Measurements from ENCODE around the gene JAGN1.
"Not testable (repeated sequence)": the region's sequence is repeated elsewhere in the genome, so short reads cannot be mapped to it uniquely, and the experiment has no call there.

JAGN1 gene

GRCh38 chr3:9899289-9899791 is 8.9 kb downstream of the JAGN1 start:
- no peak for DNase-seq

- DNase-seq: not testable (repeated sequence)
Measured at GRCh38 chr3:9900965-9901415, 10.6 kb downstream of the JAGN1 start.

DNA sequence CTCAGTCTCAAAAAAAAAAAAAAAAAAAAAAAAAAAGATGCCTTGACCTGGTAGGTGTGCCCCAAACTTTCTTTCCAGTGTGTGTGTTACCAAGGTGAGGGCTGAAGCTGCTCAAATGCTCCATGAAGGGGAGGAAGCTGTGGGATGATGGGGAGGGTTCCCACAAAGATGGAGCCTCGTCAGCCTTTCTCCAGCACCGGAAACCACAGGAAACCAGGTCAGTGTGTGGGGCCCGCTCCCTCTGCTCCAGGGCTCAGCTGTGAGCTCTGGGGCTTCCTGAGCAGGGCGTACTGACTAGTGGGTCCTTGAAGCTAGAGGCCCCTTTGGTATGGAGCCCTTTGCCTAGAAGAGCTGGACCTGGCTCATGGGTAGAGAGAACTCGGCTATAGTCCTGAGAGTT is 11.6 kb downstream of the JAGN1 start:
- DNase-seq: peak; percentile 62

GRCh38 chr3:9902372-9903237 is 12.2 kb downstream of the JAGN1 start, which contains the start of gene IL17RE:
Gene IL17RE (plus strand): TSS chr3:9902848. CDS start chr3:9902933, 85 bp downstream.
- DNase-seq: no peak

DNA sequence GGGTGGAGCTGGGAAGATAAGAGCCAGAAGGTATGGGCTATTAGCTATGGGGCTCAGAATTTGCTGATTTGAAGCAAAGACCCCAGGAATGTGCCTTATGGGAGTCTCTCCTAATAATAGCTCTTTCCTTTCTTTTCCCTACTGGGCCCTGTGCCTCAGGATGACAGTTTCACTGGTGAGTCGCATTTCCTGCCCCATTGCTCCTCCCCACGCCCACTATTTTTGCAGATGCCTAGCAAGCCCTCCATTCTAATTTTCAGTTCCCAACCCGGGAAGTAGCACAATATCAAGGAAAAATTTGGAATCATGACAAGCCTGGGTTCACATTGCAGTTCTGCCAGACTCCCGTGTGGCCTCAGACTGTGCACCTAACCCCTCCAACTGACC is 12.8 kb downstream of the JAGN1 start:
- no peak for DNase-seq

- DNase-seq: no peak
Measured at GRCh38 chr3:9903904-9904303, 13.5 kb downstream of the JAGN1 start.

DNA sequence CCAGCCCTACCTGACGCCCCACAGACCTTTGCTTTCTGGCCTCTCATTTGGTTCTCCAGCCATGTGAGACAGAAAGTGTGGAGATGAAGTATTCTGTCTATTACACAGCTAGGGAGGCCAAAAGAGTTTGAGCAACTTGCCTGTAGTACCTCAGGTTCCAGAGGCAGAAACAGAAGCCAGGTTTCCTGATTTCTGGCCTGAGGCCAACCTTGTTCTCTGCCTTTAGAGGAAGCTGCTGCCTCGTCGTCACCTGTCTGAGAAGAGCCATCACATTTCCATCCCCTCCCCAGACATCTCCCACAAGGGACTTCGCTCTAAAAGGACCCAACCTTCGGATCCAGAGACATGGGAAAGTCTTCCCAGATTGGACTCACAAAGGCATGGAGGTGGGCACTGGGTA is 16.1 kb downstream of the JAGN1 start:
- no peak for DNase-seq

DNA sequence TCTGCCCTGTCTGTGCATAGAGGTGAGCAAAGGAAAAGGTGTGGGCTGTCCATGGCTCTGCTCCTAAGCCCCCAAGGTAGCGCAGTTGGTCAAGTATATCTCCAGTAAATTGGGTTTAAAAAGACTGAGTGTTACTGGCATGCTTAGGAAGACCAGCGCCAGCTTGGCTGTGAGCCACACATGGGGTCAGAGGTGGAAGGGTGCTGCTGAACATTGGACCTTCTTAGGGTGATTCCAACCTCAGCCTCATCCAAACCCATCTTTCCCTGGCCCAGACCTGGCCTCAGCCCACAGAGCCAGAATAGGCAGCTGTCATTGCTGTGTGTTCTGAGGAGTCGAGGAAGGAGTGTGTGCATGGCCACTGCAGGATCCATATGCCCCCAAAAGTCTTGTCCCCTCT is 17.9 kb downstream of the JAGN1 start:
- DNase-seq: no peak

DNA sequence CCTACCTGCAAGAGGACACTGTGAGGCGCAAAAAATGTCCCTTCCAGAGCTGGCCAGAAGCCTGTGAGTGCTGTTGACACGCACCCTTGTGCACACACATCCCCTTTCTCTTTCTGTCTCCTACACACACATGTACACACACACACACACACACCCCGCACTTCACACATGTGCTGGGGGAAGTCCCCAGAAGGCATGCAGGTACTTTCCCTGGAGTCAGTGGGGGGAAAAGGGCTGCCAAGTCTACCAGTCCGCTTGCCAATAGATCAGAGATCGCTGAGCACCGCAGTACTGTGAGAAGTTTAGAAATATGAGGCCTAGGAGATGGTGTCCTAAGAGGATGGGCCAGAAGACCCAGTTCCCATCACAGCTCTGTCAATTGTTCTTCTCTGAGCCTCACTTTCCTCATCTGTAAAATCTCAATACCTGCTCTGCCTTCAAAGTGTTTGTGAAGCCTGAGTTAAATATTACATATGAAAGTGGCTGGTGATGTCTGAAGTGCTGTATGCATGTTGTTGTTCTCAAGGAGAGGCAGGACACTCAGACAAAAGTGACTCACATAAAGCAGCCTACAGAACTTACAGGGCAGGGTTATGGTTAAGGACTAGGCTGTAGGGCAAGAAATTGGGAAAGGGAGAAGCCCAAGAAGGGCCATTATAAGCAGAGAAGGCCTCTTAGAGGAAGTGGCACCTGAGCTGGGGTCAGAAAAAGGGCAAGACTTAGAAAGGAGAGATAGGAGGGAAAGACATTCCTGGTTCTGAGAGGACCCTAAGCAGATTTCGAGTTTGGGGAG is 19.0 kb downstream of the JAGN1 start:
- no peak for DNase-seq

- no peak for DNase-seq
Measured at GRCh38 chr3:9911863-9912262, 21.5 kb downstream of the JAGN1 start.

GRCh38 chr3:9912294-9912935 is 22.0 kb downstream of the JAGN1 start:
- DNase-seq: no peak

DNA sequence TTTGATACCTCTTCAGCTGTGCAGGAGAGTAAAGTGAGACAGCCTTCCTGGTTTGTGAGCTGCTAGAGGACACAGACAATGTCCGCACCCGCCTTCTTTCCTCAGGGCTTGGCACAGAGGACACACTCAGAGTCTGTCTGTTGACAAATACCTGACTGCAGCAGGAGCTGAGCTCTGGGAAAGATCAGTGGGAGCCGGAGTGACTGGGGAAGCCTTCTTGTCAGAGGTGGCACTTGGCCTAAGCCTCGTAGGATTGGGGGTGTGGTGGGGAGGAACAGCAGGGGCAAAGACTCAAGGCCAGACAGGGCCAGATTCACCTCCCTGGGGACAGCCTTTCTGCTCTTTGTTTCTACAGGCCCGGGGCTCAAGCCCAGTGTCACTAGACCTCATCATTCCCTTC is 23.2 kb downstream of the JAGN1 start:
- DNase-seq: no peak

GRCh38 chr3:9914011-9914410 is 23.6 kb downstream of the JAGN1 start:
- DNase-seq: no peak

DNA sequence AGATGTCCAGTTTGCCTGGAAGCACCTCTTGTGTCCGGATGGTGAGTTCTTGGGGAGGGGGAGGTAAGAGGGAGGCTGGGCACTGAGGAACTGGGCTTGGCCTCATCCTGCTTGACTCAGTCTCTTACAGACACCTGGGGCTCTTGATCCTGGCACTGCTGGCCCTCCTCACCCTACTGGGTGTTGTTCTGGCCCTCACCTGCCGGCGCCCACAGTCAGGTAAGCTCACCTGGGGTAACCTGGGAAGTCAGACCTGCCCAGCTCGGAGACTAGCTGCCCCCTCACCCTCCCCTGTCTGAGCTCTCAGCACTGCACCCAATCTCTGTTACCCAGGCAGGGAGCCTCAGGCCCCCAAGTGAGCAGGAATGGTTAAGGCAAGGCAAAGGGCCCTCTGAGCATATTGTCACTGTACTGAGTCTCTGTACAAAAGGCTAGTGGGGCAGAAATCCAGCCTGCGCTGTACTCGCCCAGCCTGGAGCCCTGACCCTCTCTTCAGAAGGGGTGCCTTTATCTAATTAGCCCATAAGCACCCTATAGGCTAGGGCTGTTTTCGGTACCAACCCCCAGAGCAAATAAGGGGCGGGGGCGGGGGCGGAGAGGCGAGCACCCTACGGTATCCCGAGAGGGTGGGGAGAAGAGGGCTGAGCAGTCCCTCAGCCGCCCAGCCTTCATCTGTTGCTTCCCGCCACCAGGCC is 24.3 kb downstream of the JAGN1 start:
- no peak for DNase-seq

DNA sequence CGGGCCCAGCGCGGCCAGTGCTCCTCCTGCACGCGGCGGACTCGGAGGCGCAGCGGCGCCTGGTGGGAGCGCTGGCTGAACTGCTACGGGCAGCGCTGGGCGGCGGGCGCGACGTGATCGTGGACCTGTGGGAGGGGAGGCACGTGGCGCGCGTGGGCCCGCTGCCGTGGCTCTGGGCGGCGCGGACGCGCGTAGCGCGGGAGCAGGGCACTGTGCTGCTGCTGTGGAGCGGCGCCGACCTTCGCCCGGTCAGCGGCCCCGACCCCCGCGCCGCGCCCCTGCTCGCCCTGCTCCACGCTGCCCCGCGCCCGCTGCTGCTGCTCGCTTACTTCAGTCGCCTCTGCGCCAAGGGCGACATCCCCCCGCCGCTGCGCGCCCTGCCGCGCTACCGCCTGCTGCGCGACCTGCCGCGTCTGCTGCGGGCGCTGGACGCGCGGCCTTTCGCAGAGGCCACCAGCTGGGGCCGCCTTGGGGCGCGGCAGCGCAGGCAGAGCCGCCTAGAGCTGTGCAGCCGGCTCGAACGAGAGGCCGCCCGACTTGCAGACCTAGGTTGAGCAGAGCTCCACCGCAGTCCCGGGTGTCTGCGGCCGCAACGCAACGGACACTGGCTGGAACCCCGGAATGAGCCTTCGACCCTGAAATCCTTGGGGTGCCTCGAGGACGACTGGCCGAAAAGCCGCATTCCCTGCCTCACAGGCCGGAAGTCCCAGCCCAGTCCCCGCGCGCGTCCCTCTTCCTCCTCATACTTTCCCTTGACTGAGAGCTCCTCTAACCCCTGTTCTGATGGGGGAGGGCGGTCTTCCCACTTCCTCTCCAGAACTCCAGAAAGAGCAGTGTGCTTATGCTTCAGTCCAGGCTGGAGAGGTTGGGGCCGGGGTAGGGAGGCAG is 25.1 kb downstream of the JAGN1 start:
- DNase-seq: no peak

DNA sequence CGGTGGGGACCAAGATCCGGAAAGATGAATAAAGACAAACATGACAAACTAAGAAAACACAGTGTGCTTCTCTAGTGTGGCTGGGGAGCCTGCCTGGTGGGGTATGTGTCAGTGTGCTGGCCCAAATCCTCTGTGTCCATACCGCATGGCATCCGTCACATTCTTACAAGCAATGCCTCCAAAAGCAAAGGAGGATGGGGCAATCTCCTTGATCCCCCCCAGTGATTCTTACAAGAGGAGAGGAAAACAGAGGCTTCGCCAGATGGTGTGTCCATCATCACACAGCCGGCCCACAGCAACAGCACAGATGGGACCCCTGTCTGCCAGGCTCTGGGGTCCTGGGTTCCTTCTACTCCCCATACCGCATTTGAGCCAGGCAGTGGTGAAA is 25.9 kb downstream of the JAGN1 start:
- no peak for DNase-seq

GRCh38 chr3:9916734-9917680 is 26.6 kb downstream of the JAGN1 start, which contains the start of gene IL17RC:
Gene IL17RC (plus strand): TSS chr3:9917098. CDS start chr3:9917316, 218 bp downstream.
- no peak for DNase-seq

- DNase-seq: no peak
Measured at GRCh38 chr3:9917820-9918219, 27.4 kb downstream of the JAGN1 start.

DNA sequence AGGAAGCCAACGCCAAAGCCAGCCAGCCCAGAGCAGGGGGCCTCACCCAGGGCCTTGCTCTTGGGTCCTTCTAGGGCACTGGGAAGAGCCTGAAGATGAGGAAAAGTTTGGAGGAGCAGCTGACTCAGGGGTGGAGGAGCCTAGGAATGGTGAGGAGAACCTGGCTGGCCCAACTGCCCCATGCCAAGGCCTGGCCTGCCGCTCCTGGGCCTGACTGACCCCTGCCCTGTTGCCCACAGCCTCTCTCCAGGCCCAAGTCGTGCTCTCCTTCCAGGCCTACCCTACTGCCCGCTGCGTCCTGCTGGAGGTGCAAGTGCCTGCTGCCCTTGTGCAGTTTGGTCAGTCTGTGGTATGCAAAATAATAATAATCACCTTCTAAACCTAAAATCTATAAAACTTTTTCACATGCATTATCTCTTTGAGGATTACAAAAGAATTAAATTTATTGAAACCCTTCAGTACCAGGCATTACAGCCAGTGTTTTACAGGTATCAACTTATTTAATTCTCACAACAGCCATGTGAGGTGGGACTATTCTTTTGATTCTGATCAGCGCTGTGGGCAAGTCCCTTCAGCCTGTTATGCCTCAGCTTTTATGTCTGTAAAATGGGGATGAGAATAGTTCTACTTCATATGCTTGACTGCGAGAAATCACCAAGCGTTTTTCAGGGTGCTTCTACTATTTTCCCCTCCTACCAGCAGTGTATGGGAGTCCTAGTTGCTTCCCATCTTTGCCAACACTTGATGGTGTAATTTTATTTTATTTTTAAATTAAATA is 28.0 kb downstream of the JAGN1 start:
- DNase-seq: no peak

Measured in activated CD4-positive, alpha-beta T cell treated with anti-CD3 and anti-CD28 coated beads, Interleukin-2, amount 50 U/mL, for 16 hours (primary cell).